GM18520 (cell line): ENCODE data around the gene IL17B.

Experiments
- ATAC-seq: cut with Tn5 transposase; IDR thresholded peaks from one replicate; pipeline ENCODE4 v1.9.1; 2021; ENCODE audit not compliant: unreplicated experiment

IL17B gene

DNA sequence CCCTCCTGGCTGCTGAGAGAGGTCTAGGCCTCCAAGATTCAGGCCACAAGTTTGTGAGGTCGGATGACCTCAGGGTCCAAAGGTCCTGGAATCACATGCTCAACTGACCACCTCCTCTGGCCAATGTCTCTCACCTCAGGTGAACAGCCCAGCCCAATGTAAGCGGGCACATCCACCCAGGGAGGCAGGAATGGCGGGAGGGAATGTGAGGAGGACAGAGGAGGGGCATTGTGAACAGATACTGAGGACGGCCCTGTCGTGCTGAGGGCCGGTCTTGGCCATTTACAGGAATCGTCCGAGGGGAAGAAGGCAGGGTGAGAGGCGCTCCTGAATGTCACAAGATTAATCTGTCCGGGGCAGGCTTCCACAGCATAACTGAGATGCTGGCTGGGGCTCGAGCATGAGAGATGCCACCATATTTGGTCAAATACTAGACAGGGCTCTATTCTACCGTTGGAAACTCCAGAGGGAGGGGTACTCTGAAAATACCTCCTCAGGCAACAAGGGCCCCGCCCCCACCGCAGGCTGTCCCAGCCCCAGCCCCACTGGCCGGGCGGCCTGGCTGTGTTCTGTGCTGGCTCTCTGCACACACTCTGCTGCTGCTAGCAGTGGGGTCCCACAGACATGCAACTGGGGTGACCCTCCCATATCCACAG, 1.5 kb upstream of the IL17B start:
- ATAC-seq, result no peak

DNA sequence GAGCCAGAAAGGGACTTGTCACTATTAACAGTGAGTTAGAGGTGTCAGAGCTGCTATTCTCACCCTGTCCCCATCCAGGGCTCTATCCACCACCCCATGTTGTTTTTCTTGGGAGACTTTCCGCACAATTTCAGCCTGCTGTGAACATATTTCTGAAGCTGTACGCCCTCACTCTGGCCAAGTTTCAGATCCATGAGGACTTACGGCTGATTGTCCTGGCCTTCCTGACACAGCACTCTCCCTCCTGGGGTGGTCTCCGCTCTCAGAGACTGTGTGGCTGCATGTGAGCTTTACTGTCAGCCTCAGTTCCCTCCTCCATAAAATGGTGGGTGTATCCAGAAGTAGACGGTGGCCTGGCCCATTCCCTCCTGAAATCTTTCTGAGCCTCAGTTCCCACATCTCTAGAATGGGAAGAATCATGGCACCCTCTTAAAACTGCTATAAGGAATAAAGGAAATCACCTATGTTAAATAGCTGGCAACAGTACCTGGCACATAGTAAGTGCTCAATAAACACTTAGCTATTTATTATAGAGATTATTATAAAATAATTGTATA, 804 bp upstream of the IL17B start:
- no peak for ATAC-seq

DNA sequence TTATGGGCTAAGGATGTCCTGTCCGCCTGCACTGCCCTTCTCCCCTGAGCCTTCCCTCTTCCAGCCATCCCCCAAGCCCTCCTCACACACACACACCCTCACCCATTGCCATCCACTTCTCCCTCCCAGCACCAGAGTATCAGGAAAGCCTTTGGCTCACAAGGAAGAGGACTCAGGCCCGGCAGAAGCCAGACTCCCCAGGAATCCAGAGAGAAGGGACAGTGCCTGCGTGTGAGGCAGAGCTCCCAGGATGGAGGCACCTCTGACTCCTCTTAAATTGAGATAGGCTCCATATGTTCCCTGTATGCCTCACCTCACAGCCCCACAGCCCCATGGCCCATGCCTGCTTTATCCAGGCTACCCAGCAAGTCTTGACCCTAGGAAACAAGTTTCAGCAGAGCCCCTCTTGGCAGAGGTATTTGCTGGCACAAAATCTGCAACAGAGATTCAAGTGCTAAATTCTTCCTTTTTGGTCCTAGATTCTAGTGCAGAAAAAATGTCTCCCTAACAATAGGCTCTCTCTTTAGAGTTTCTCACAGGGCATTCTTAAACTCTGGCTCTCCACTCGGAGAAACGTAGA, 761 bp downstream of the IL17B start:
- ATAC-seq, result no peak

DNA sequence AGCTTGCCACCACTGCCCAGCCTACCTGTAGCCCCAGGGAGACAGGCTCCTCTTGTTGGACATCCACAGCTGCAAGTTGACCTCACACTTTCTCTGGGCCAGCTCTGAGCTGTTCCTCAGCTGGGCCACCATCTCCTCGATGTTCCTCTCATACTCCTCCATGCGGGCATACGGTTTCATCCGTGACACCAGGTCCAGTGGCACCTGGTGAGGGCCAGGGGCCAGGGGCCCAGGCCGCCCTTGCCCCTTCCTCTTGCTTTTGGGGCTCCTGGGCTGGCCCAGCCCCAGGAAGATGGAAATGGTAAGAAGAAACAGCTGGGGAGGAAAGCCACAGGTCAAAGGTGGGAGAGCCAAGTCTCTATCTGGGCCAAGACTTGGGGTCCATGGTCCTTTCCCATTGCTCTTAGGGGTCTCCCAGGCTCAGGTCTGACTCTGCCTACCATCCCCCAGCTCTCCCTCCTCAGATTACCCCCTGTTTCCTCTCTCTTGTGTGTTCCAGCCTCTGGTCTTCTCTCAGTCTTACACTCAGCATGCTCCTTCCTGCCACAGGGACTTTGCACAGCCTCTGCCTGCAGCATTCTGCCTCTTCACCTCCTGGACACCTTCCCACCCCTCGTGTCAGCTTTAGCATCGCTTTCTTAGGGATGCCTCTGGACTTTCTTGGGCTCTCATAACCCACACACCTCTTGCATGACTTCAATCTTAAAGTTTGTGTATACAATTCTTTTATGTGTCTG, 2.2 kb downstream of the IL17B start:
- ATAC-seq, result no peak

DNA sequence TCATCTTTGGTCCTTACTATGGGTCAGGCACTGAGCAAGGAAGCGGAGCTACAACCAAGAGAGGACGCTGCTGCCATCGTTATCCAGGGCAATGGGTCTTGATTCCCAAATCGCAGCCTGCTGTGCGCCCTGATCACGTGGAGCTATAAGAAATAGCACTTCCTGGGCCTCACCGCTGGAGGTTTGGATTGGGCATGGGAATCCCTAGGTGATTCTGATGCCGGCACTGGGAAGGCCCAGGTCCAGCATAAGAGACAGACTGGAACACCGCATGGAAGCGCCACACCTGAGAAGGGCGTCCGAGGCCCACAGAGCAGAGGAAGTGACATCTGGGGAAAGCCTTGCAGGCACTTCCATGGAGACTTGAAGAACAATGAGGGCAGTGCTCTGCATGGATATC, 3.0 kb downstream of the IL17B start:
- no peak for ATAC-seq

DNA sequence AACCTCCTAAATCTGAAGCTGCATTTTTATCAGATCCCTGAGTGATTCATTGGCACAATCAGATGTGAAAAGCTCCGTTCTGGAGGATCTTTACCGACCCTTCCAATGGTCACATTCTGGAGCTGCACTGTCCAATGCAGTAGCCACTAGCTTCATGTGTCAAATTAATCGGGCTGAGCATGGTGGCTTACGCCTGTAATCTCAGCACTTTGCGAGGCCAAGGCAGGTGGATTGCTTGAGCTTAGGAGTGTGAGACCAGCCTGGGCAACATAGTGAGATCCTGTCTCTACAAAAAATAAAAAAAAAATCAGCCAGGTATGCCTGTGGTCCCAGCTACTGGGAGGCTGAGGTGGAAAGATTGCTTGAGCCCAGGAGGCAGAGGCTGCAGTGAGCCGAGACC, 3.7 kb downstream of the IL17B start:
- no peak for ATAC-seq

DNA sequence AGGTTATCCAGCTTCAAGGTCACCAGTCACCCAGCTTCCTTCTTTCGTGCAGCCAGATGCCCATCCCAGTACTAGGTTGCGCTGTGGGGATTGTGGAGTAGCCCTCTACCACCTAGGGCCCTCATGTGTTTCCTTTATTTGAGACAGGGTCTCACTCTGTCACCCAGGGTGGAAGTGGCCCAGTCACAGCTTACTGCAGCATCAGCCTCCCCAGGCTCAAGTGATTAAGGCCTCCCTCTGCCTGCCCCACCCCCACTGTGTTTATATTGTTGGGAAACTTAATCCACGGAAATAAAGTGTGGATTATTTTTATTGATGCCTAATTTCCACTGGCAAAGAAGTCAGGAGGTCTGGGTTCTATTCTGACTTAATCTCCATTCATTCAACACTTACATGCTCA, 4.3 kb downstream of the IL17B start:
- ATAC-seq, result no peak

DNA sequence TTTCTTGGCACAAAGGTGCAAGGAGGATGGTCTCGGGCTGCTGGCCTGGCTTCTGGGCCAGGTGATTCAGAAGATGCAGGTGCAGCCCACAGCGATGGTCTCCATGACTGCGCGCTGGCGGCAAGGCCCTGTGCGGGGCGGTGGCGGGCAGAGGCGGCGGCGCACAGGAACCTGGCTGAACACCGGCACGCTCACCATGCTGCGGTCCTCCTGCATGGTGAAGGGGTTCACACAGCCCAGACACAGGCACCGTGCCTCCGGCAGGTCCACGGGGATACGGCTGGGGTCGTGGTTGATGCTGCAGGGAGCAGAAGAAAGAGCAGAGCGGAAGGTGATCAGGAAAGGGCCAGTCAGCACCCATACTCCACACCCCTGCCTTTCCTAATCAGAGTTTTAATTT, 4.8 kb downstream of the IL17B start:
- no peak for ATAC-seq

DNA sequence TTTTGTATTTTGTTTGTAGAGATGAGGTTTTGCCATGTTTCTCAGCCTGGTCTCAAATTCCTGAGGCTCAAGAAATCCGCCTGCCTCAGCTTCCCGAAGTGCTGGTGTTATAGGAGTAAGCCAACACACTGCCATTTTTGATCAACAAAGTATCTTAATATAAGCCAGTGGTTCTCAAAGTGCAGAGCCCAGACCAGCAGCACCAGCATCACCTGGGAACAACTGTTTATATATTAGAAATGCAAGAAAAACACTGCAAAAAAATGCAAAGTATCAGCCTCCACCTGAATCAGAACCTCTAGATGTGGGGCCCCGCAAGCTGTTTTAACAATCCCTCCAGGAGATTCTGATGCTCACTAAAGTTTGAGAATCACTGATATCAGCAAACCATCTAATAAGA, 6.2 kb downstream of the IL17B start:
- no peak for ATAC-seq

DNA sequence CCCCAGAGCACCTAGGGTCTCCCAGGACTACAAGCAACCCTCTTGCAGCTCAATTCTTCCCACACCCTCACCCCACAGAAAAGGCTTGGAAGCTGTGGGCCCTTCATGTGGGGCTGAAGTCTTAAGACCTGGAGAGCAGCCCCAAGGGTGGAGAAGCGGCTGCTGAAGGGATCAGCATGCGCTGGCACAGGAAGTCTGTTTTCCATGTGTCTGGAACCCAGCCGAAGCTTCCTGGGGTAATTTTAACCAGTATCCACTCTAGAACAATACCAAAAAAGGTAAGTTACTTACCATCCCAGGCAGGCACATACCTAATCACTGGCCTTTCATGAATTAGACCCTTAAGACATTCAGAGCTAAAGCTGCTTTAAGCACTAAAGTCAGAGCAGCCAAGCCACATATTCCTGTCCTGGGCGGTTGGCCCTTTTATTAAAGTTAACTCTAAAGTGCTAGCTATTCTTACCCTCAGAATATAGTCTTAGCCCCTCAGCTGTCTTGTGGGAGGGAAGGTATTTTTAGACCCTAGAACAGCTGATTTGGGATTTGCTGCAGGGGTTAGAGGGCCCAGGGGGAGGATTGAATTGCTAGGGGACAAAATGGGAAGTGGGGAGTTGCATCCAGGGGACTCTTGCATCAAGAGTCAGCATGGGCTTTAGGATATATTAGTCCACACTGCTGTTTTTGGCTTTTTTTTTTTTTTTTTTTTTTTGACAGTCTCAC, 6.9 kb downstream of the IL17B start:
- no peak for ATAC-seq

DNA sequence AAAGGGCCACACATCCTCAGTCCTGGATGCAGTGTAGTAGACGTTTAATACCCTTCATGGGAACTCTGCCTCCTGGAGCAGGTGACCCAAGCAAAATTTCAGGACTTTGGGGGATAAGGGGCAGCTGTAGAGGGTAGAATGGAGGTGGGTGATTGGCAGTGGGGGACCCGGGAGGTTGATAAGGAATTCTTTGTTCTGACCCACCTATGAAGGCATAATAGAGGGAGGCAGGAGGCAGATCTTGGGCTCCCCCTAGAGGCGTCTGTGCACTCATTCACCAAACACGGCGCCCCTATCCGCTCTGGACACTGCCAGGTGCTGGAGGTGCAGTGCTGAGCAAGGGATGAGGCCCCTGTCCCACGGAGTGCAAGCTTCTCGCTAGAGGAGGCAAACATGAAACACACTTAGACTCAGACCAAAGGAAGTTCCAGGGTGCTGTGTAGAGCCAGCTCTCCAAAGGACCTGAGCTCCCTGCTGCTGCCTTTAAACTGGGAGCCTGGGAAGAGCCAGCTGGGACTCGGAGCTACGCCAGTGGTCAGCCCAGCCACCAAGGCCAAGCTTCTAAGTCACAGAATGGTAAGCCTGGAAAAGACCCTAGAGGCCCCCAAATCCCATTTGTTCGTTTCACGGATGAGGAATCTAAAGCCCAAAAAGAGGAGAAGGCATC, 7.7 kb downstream of the IL17B start:
- peak; percentile 47 for ATAC-seq

DNA sequence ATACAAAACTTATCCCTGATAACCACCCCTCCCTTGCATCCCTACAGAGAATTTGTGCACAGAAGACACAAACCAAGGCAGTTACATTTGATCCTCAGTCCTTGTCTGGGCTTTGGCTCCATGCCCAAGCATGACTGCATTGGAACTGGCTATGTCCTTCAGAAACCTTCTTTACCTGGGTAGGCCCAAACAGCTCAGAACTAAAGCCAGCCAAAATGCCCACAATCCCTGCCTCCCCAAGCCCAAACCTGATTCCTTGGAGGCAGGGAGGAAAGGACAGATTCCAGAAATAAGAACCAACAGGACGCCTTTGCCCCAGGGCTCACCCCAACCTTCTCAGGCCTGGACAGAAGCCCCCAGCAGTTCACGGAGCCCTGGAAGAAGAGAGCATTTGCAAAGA, 8.2 kb downstream of the IL17B start:
- ATAC-seq, result no peak

DNA sequence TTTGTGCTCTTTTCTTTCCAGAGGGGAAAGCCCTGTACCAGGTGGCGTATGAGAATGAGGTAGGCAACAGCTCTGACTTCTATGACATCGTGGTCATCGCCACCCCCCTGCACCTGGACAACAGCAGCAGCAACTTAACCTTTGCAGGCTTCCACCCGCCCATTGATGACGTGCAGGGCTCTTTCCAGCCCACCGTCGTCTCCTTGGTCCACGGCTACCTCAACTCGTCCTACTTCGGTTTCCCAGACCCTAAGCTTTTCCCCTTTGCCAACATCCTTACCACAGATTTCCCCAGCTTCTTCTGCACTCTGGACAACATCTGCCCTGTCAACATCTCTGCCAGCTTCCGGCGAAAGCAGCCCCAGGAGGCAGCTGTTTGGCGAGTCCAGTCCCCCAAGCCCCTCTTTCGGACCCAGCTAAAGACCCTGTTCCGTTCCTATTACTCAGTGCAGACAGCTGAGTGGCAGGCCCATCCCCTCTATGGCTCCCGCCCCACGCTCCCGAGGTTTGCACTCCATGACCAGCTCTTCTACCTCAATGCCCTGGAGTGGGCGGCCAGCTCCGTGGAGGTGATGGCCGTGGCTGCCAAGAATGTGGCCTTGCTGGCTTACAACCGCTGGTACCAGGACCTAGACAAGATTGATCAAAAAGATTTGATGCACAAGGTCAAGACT, 11.0 kb downstream of the IL17B start:
- ATAC-seq, result no peak

DNA sequence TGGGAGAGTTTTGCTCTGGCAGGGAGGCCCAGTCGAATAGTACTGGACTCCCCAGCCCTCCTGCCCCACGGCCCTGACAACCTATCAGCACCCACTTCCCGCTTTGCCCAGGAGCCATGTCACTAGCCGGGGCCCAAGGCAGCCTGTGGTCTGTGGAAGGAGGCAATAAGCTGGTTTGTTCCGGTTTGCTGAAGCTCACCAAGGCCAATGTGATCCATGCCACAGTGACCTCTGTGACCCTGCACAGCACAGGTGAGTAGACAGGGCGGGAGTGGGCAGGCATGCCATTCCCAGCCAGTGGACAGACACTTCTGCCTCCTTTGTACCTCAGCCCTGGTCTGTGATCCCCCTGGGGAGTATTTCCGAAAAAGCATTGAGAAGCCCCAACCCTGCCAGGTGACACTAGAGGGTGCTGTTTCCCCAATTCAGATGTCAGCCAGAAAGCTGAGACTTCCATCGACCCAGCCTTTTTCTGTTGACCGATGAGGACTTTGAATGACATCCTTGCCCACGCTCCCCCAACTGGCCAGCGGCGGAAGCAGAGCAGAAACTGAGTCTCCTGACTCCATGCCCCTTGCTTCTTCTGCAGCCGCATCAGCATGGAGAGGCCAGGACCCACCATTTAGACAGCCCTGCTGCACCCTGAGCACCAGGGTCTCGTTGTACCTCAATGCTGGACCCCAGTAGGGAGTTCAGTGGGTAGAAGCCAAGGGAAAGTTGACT, 11.7 kb downstream of the IL17B start:
- ATAC-seq, result peak; percentile 49

DNA sequence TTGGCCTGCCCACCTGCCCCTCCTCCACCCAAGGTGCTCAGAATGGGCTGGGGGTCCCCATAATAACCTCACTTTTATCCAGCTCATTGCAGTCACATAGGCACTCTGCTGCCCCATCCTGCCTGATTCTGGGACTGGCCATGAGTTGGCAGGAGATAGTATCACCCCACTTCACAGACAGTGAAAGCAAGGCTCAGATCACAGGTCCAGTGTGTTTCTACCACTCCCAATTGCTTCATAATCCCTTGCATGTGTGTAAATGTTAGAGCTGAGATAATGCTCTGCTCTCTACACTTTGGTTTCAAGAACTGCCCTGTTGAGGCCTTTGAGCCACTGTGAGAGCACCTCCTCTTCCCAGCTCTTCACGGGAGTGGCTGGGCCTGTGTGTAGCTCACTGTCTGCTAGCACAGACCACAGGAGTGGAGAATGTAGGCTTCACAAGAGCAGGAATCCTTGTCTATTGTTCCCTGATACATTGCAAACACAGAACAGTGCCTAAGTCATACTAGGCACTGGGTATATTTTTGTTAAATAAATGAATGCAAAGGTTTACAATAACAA, 12.8 kb downstream of the IL17B start:
- ATAC-seq, result no peak

DNA sequence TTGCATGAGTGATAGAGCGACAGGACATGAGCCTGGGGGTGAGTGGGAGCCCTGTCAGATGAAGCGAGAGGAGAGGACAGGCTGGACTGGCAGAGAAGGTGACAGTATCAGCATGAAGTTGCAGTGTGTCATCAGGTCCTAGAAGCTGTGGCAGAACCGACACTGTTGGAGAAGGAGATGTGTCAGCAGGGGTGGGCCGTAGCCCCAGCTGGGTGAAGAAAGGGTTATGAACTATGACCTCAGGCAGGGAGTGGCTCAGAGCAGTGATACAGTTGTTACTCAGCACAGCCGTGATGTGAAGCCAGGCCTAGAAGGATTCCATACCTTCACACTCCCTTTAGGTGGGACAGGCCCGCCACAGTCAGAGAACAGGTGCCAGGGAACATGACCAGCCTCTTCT, 13.7 kb downstream of the IL17B start:
- no peak for ATAC-seq

DNA sequence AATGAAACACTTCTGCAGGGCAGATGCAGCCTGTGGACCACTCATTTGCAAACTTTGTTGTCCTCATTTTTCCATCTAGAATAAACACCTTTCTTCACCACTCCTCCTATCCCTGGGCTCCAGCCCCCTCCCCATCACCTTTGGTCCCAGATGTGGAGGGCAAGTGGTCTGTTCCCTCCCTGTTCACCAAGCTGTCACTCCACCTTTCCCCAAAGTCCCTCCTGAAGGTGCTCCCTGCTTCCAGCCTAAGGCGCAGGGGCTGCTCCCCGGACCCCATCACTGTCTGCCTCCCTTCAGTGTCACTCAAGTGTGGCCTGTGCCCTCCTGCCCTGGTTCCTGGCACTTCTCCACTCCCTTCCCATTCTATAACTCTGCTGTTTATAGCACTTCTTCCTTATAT, 14.4 kb downstream of the IL17B start:
- no peak for ATAC-seq

DNA sequence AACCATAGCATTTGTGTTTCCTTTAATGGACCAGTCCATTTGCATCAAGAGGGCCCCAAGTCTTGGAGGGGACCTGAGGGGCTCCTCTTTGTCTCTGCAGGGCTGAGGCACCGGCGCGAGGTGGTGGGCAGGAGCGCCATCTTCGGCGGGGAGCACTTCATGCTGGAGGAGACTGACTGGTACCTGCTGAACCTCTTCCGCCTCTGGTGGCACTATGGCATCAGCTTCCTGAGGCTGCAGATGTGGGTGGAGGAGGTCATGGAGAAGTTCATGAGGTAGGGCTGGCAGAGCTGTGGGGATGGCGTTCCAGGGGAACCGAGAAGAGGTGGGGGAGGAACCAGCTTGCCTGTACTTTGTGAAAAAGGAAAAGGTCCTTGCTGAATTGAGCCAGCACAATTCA, 15.2 kb downstream of the IL17B start:
- no peak for ATAC-seq

DNA sequence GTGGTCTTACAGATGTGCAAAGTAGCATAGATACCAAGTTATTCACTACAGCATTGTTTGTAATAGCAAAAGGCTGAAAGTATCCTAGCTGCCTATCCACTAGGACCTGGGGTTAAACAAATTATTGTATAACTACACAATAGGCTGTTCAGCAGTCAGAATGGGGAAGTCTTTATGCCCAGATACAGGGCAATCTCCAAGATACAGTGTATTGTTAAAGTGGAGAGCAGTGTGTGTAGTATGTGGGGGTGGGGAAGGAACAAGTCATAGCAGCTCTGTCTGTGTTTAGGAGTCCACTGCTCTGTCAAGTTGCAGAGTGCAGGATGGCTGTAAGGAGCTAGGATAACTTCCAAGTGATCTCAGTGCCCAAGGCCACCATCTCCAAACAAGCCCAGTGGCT, 15.7 kb downstream of the IL17B start:
- ATAC-seq, result no peak

DNA sequence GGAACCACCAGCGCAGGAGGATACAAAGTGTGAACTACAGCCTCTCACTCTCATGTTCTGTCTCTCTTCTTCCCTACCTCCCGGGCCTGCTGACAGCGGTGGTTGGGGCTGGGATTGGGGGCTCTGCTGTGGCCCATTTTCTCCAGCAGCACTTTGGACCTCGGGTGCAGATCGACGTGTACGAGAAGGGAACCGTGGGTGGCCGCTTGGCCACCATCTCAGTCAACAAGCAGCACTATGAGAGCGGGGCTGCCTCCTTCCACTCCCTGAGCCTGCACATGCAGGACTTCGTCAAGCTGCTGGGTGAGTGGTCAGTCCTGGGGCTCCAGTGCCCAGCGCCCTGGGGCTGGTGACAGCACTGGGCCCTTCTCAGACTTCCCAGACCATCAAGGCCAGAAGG, 16.6 kb downstream of the IL17B start:
- no peak for ATAC-seq
